Adrenal gland (tissue), 12 donors: ENCODE measurements around the gene DKK1. TPM values are rescaled to one million over a fixed set of nuclear protein-coding genes. Genes with fewer than 3 reads are reported as not detected.

Experiments used
- DNase-seq, 7 donors: peaks; one replicate each; pipeline ENCODE4 v3.0.0-alpha.2; 2019 to 2020
- H3K27ac ChIP-seq, 5 donors: fragments of 200-600 bp; sonication (generic) in 4 of 5; 1 replicate in 3 of 5; 2 replicates in 2 of 5; pipeline versions ENCODE4 v1.5.1 to v1.8.0; 2016 to 2020; ENCODE audit warnings: mild to moderate bottlenecking in 1 of 5
- H3K27me3 ChIP-seq: fragments of 200-600 bp; 2 replicates; pipeline ENCODE4 v1.8.0; 2021
- H3K36me3 ChIP-seq, 2 donors: fragments of 200-600 bp; replicated peaks in 1 of 2; 1 replicate in 1 of 2; 2 replicates in 1 of 2; pipeline versions ENCODE4 v1.5.1 to v1.8.0; 2018 to 2022
- H3K4me1 ChIP-seq, 2 donors: fragments of 200-600 bp; replicated peaks in 1 of 2; 1 replicate in 1 of 2; 2 replicates in 1 of 2; pipeline versions ENCODE4 v1.5.1 to v1.8.0; 2018 to 2021
- H3K4me3 ChIP-seq, 4 donors: fragments of 200-600 bp; sonication (generic) in 3 of 4; one replicate each; pipeline ENCODE4 v1.5.1; 2016 to 2018
- H3K9me3 ChIP-seq, 3 donors: fragments of 200-600 bp; sonication (generic) in 1 of 3; replicated peaks in 1 of 3; 1 replicate in 2 of 3; 2 replicates in 1 of 3; pipeline versions ENCODE4 v1.5.1 to v1.8.0; 2016 to 2021
- POLR2A ChIP-seq, 2 donors: fragments of 450-650 bp; IDR thresholded peaks; one replicate each; pipeline ENCODE4 v1.6.1; 2017; ENCODE audit warnings: antibody characterized with exemption in 2 of 2, mild to moderate bottlenecking in 2 of 2, moderate library complexity in 1 of 2
- WGBS, 4 donors: extraction: QIAGEN DNeasy Blood & Tissue Kit in 2 of 4; methylation state at CpG; one replicate each; pipeline versions ENCODE4 v1.1.5 to v1.1.7; 2013 to 2017; 5-methylcytosine and 5-hydroxymethylcytosine counted together
- intact Hi-C, 2 donors: fragments of 100-400 bp; cut with DNase I; formaldehyde crosslinking; loops; one replicate each; pipeline versions ENCODE4 v1.14.1 to v1.15.0; 2022 to 2023
- polyA plus RNA-seq, 3 donors: library from polyadenylated mRNA; stranded (reverse); fragments of 200-250 nt in 2 of 3; fragments of 350-450 nt in 1 of 3; fragmentation: Illumina TruSeq in 1 of 3; extraction: RNeasy Lipid Tissue Mini Kit (QIAGEN cat#74804) in 1 of 3; gene quantifications; one replicate each; pipeline ENCODE4 v1.2.3, GENCODE V29; 2013 to 2014
- total RNA-seq, 9 donors: library from RNA; depleted of rRNA in 4 of 9; stranded (reverse); fragments of >200 nt in 4 of 9; fragments of 120-200 nt in 1 of 9; fragmentation: NEBNext Ultra II Directional in 1 of 9; extraction: Animal tissue kit (Norgen Biotek cat#: 25700) in 1 of 9; gene quantifications; one replicate each; pipeline versions ENCODE4 v1.1.0 to v1.2.4, GENCODE V29; 2013 to 2023
- TF ChIP-seq, protein P1 (sequence below), 6 experiments: fragments of 450-650 bp in 4 of 6; fragments of 200-600 bp in 2 of 6; sonication (generic) in 1 of 6; IDR thresholded peaks; 1 replicate in 5 of 6; 2 replicates in 1 of 6; pipeline versions ENCODE4 v1.5.1 to v1.8.0; 2016 to 2021; ENCODE audit warnings: antibody characterized with exemption in 6 of 6, mild to moderate bottlenecking in 2 of 6, moderate library complexity in 1 of 6
- donor health status: healthy with polysubstance abuse.
- donor health status: Bipolar disorder and iron deficiency.
- donor health status: DM: yes; HTN: yes; CAD: no.
- donor health status: DM: no; HTN: no; CAD: no.
- donor health status: DM: no; HTN: no; CAD: no.
- donor health status: DM: yes; HTN: yes; CAD: no.

Gene DKK1
- total and polyA plus RNA-seq, 12 donors: 0.21 to 1.8 (median 1.4) TPM; not detected in 5

- Histone ChIP-seq H3K9me3 (no peaks in the 10 kb centered on the region), H3K27ac (no peak overlapping the region), H3K27me3 (peaks cover 11% of the 10 kb centered on the region), H3K36me3 (no peaks in the 10 kb centered on the region), H3K4me1 (peaks cover 0 to 24% of the 10 kb centered on the region in 2 donors), H3K4me3 (peak overlapping the region in 2 of 4 donors; percentile 31 to 69)
- intact Hi-C loops: no loop called here
- peak in 1 of 7 donors; percentile 1 for DNase-seq
- no peak for TF ChIP-seq POLR2A (IDR thresholded peaks at IDR 0.05)
- TF ChIP-seq, protein P1, sequence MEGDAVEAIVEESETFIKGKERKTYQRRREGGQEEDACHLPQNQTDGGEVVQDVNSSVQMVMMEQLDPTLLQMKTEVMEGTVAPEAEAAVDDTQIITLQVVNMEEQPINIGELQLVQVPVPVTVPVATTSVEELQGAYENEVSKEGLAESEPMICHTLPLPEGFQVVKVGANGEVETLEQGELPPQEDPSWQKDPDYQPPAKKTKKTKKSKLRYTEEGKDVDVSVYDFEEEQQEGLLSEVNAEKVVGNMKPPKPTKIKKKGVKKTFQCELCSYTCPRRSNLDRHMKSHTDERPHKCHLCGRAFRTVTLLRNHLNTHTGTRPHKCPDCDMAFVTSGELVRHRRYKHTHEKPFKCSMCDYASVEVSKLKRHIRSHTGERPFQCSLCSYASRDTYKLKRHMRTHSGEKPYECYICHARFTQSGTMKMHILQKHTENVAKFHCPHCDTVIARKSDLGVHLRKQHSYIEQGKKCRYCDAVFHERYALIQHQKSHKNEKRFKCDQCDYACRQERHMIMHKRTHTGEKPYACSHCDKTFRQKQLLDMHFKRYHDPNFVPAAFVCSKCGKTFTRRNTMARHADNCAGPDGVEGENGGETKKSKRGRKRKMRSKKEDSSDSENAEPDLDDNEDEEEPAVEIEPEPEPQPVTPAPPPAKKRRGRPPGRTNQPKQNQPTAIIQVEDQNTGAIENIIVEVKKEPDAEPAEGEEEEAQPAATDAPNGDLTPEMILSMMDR (IDR thresholded peaks at IDR 0.05): no peak
- WGBS, 4 donors: 2 to 5% (median 3%) methylated on average over 24 to 26 of the region's 26 CpGs
Measured at GRCh38 chr10:52313256-52313932, 687 bp upstream of the DKK1 start.

DNA sequence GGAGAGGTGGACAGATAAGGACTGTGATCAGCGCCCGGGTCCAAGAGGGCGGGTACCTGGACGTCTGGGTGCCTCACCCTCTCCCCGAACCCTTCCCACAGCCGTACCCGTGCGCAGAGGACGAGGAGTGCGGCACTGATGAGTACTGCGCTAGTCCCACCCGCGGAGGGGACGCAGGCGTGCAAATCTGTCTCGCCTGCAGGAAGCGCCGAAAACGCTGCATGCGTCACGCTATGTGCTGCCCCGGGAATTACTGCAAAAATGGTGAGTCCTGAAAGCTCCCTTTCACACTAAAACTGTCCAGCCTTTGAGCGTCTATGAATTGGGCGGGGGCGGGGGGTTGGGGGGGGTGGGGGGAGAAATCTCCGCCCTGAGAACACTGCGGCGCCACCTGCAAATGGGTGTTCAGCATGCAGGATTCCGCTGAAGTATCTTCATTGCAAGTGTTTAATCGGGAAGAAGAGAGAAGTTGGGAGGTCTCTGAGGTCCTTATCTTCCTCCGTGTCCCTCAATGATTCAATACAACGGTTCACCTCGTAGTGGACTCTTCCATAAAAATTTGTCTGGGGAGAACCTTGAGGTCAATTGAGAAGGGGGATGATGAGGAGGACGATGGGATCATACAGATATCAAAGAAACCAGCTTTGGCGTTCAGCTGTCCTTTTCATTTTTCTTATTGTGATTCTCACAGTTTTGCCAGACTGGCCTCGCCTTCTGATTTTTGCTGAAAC lies 906 bp downstream of the DKK1 start:
- intact Hi-C loops: no loop called here
- Histone ChIP-seq H3K9me3 (no peaks in the 10 kb centered on the region), H3K4me3 (peak overlapping the region in 1 of 4 donors; percentile 69), H3K27ac (no peak overlapping the region), H3K36me3 (no peaks in the 10 kb centered on the region), H3K27me3 (peaks cover 11% of the 10 kb centered on the region), H3K4me1 (peaks cover 0 to 20% of the 10 kb centered on the region in 2 donors)
- TF ChIP-seq, protein P1 (IDR thresholded peaks at IDR 0.05): no peak
- no peak for TF ChIP-seq POLR2A (IDR thresholded peaks at IDR 0.05)
- WGBS, 4 donors: 13 to 31% (median 17%) methylated on average over 15 to 36 of the region's 36 CpGs
- DNase-seq: peak in 1 of 7 donors; percentile 7

DNA sequence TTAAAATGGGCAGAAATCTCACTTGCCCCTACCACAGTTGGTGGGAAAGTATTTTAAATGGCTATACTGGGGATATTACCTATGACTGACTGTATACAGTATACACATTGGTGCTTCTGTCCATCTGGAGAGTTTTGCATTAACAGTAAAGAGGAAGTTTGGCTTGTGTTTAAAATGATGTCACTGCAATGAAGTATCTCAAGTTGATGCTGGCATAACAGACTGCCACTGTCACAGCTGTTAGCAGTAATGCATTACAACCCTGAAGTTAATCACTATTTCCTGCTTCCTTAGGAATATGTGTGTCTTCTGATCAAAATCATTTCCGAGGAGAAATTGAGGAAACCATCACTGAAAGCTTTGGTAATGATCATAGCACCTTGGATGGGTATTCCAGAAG lies 1.9 kb downstream of the DKK1 start:
- WGBS, 4 donors: 75 to 94% (median 81%) methylated on average over 1 of the region's 1 CpG
- H3K36me3 ChIP-seq: no peaks in the 10 kb centered on the region
- no peak overlapping the region for H3K4me3 ChIP-seq
- no peaks in the 10 kb centered on the region for H3K9me3 ChIP-seq
- intact Hi-C loops: no loop called here
- no peak for DNase-seq
- peaks cover 0 to 20% of the 10 kb centered on the region in 2 donors for H3K4me1 ChIP-seq
- TF ChIP-seq, protein P1 (IDR thresholded peaks at IDR 0.05): no peak
- H3K27ac ChIP-seq: no peak overlapping the region
- peaks cover 9% of the 10 kb centered on the region for H3K27me3 ChIP-seq

GRCh38 chr10:52316500-52316899 lies 2.4 kb downstream of the DKK1 start:
- DNase-seq: no peak
- WGBS, 4 donors: 88 to 99% (median 94%) methylated on average over 4 of the region's 4 CpGs
- H3K36me3 ChIP-seq: no peaks in the 10 kb centered on the region
- H3K27me3 ChIP-seq: peaks cover 6% of the 10 kb centered on the region
- intact Hi-C loops: no loop called here
- TF ChIP-seq POLR2A (IDR thresholded peaks at IDR 0.05): no peak
- TF ChIP-seq, protein P1 (IDR thresholded peaks at IDR 0.05): no peak
- no peak overlapping the region for H3K27ac ChIP-seq
- H3K4me3 ChIP-seq: no peak overlapping the region
- no peaks in the 10 kb centered on the region for H3K9me3 ChIP-seq
- H3K4me1 ChIP-seq: peaks cover 0 to 20% of the 10 kb centered on the region in 2 donors
